Prostate gland (tissue), 2 donors: ENCODE measurements around the gene MESP2.

Source experiments
- POLR2A ChIP-seq: fragments of 450-650 bp; IDR thresholded peaks from one replicate; pipeline ENCODE4 v1.6.1; 2016; ENCODE audit warnings: antibody characterized with exemption, mild to moderate bottlenecking
- TF ChIP-seq, protein P1 (sequence below), 4 experiments: fragments of 200-600 bp in 2 of 4; fragments of 450-650 bp in 2 of 4; sonication (generic) in 2 of 4; IDR thresholded peaks; 1 replicate in 3 of 4; 2 replicates in 1 of 4; pipeline ENCODE4 v1.5.1; 2016 to 2019; ENCODE audit warnings: antibody characterized with exemption in 4 of 4, mild to moderate bottlenecking in 2 of 4, moderate library complexity in 2 of 4

DNA sequence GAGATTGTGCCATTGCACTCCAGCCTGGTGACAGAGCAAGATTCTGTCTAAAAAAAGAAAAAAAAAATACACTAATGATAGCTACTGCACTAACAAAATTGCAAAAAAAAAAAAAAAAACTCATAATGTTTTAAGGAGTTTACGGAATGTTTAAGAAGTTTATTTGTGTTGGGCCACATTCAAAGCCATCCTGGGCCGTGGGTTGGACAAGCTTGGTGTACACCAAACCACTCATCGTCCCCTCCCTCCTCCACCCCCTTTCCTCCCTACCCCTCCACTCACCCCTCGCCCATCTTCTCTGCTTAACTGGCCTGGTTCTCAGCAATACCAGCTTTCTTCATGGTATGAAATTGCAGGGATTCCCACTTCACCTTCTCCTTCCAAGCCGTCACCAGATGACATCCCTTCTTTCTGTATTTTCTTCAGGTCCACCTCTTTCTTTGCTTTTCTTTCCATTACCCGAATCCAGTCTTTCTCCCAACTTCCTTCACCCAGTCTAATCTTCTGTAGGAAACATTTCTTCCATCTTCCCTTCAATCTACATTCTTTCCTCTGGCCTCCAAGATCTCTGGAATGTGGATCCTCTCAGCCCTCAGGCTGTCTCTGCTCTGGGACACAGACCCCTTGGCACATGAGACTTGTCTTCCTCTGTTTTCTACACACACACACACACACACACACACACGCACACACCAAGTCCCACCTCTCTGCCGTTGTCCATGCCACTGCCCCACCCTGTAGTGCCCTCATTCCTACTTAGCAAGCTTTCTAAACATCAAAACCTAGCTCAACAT, 21.6 kb upstream of the MESP2 start:
- TF ChIP-seq POLR2A = no peak
- TF ChIP-seq, protein P1, sequence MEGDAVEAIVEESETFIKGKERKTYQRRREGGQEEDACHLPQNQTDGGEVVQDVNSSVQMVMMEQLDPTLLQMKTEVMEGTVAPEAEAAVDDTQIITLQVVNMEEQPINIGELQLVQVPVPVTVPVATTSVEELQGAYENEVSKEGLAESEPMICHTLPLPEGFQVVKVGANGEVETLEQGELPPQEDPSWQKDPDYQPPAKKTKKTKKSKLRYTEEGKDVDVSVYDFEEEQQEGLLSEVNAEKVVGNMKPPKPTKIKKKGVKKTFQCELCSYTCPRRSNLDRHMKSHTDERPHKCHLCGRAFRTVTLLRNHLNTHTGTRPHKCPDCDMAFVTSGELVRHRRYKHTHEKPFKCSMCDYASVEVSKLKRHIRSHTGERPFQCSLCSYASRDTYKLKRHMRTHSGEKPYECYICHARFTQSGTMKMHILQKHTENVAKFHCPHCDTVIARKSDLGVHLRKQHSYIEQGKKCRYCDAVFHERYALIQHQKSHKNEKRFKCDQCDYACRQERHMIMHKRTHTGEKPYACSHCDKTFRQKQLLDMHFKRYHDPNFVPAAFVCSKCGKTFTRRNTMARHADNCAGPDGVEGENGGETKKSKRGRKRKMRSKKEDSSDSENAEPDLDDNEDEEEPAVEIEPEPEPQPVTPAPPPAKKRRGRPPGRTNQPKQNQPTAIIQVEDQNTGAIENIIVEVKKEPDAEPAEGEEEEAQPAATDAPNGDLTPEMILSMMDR (IDR thresholded peaks at IDR 0.05) = no peak
